ENCODE results near the gene GET4. TPM values are rescaled to one million over a fixed set of nuclear protein-coding genes. Genes with fewer than 3 reads are reported as not detected.

GET4 gene
- total and polyA plus RNA-seq, 2 donors from 2014 or later: 44.8 to 80.8 TPM

GRCh38 chr7:900331-901040, 24.1 kb downstream of the GET4 start:
- Histone ChIP-seq H3K9me3 (ENCODE audit: control insufficient read depth in 2 of 3, insufficient read depth in 1 of 3, low read length in 3 of 3) (no peaks in the 10 kb centered on the region), H3K36me3 (ENCODE audit: control insufficient read depth in 2 of 3, insufficient read depth in 3 of 3, low read length in 3 of 3) (peaks cover 0 to 6% (median 4%) of the 10 kb centered on the region in 3 donors), H3K9ac (ENCODE audit: low read length in 3 of 3) (no peak overlapping the region), H3K4me1 (ENCODE audit: control insufficient read depth in 2 of 3, insufficient read depth in 2 of 3, low read depth in 1 of 3, low read length in 3 of 3) (no peaks in the 10 kb centered on the region), H3K27ac (ENCODE audit: low read depth in 2 of 2, low read length in 2 of 2) (peak overlapping the region in 1 of 2 donors; percentile 26), H3K27me3 (ENCODE audit: control insufficient read depth, insufficient read depth, low read length) (no peaks in the 10 kb centered on the region), H3K4me3 (ENCODE audit: low read length in 3 of 3) (no peak overlapping the region)
- intact Hi-C loops (cut with DNase I): no loop called here
- FAIRE-seq: no peak
- TF ChIP-seq CTCF (IDR thresholded peaks at IDR 0.05; ENCODE audit: borderline replicate concordance, extremely low read depth, insufficient read depth): no peak
- no peak for DNase-seq

- Histone ChIP-seq H3K4me3 (ENCODE audit: low read length in 3 of 3) (no peak overlapping the region), H3K9ac (ENCODE audit: low read length in 3 of 3) (no peak overlapping the region), H3K36me3 (ENCODE audit: control insufficient read depth in 2 of 3, insufficient read depth in 3 of 3, low read length in 3 of 3) (peaks cover 0 to 4% (median 3%) of the 10 kb centered on the region in 3 donors), H3K27ac (ENCODE audit: low read depth in 2 of 2, low read length in 2 of 2) (peak overlapping the region in 1 of 2 donors; percentile 26), H3K9me3 (ENCODE audit: control insufficient read depth in 2 of 3, insufficient read depth in 1 of 3, low read length in 3 of 3) (no peaks in the 10 kb centered on the region), H3K4me1 (ENCODE audit: control insufficient read depth in 2 of 3, insufficient read depth in 2 of 3, low read depth in 1 of 3, low read length in 3 of 3) (no peaks in the 10 kb centered on the region), H3K27me3 (ENCODE audit: control insufficient read depth, insufficient read depth, low read length) (peaks cover 2% of the 10 kb centered on the region)
- TF ChIP-seq CTCF (IDR thresholded peaks at IDR 0.05; ENCODE audit: borderline replicate concordance, extremely low read depth, insufficient read depth): no peak
- intact Hi-C loops (cut with DNase I): no loop called here
- DNase-seq (no peak), FAIRE-seq (no peak)
Observed at GRCh38 chr7:901041-901387, 24.7 kb downstream of the GET4 start.

- Histone ChIP-seq H3K4me1 (ENCODE audit: control insufficient read depth in 2 of 3, insufficient read depth in 2 of 3, low read depth in 1 of 3, low read length in 3 of 3) (no peaks in the 10 kb centered on the region), H3K9ac (ENCODE audit: low read length in 3 of 3) (no peak overlapping the region), H3K9me3 (ENCODE audit: control insufficient read depth in 2 of 3, insufficient read depth in 1 of 3, low read length in 3 of 3) (no peaks in the 10 kb centered on the region), H3K27me3 (ENCODE audit: control insufficient read depth, insufficient read depth, low read length) (peaks cover 2% of the 10 kb centered on the region), H3K36me3 (ENCODE audit: control insufficient read depth in 2 of 3, insufficient read depth in 3 of 3, low read length in 3 of 3) (no peaks in the 10 kb centered on the region), H3K4me3 (ENCODE audit: low read length in 3 of 3) (no peak overlapping the region), H3K27ac (ENCODE audit: low read depth in 2 of 2, low read length in 2 of 2) (peak overlapping the region in 1 of 2 donors; percentile 26)
- no peak for TF ChIP-seq CTCF (IDR thresholded peaks at IDR 0.05; ENCODE audit: borderline replicate concordance, extremely low read depth, insufficient read depth)
- DNase-seq: peak; percentile 76 to 95 (median 87)
- intact Hi-C loops (cut with DNase I): no loop called here
- FAIRE-seq: no peak
Observed at GRCh38 chr7:901388-902154, 25.2 kb downstream of the GET4 start.

Measured in kidney (tissue), 14 donors.